OCI-LY3 (cell line): ENCODE results near the gene DNAJC7.

Experiments used
- EZH2phosphoT487 ChIP-seq: fragments of 200-600 bp; shearing (Covaris generic); IDR thresholded peaks from 2 replicates; pipeline ENCODE4 v1.6.1; 2018; ENCODE audit warnings: antibody characterized with exemption, mixed run types, low read depth
- TF ChIP-seq, protein P1 (sequence below): fragments of 200-600, 300-600 bp; sonication (generic); IDR thresholded peaks from 2 replicates; pipeline ENCODE4 v1.5.1; 2014; ENCODE audit warnings: antibody characterized with exemption, low read length, low read depth

DNA sequence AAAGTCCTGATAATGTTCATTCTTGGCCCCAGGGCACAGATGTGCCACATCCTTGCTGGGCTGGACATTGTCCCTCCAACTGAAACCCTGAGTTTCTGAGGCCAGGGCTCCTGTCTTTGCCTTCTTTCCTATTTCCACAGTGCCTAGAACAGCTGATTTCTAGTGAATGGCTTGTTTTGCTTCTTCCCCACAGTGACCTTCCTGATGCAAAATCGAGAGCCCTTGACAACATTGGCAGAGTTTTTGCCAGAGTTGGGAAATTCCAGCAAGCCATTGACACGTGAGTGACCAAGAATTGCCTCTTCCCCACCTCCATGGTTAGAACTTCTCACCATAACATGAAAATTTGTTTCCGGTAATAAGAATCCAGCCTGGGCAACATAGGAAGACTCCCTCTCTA, 72.3 kb downstream of the DNAJC7 start:
- TF ChIP-seq, protein P1, sequence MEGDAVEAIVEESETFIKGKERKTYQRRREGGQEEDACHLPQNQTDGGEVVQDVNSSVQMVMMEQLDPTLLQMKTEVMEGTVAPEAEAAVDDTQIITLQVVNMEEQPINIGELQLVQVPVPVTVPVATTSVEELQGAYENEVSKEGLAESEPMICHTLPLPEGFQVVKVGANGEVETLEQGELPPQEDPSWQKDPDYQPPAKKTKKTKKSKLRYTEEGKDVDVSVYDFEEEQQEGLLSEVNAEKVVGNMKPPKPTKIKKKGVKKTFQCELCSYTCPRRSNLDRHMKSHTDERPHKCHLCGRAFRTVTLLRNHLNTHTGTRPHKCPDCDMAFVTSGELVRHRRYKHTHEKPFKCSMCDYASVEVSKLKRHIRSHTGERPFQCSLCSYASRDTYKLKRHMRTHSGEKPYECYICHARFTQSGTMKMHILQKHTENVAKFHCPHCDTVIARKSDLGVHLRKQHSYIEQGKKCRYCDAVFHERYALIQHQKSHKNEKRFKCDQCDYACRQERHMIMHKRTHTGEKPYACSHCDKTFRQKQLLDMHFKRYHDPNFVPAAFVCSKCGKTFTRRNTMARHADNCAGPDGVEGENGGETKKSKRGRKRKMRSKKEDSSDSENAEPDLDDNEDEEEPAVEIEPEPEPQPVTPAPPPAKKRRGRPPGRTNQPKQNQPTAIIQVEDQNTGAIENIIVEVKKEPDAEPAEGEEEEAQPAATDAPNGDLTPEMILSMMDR = no peak
- TF ChIP-seq EZH2phosphoT487 = no peak
